Lower lobe of right lung (tissue), 2 donors: ENCODE measurements around the gene AHCTF1. TPM values are rescaled to one million over a fixed set of nuclear protein-coding genes. Genes with fewer than 3 reads are reported as not detected.

Source experiments
- ATAC-seq, 2 donors: fragments of 200-7000 bp; cut with Tn5 transposase; one replicate each; pipeline ENCODE4 v1.9.1; 2020 to 2022; ENCODE audit warnings: mild to moderate bottlenecking in 2 of 2, moderate library complexity in 2 of 2
- DNase-seq: peaks from one replicate; pipeline ENCODE4 v3.0.0-alpha.2; 2020
- H3K27ac ChIP-seq: fragments of 200-600 bp; one replicate; pipeline ENCODE4 v1.8.0; 2022
- H3K27me3 ChIP-seq: fragments of 200-600 bp; one replicate; pipeline ENCODE4 v1.8.0; 2022; ENCODE audit warnings: low read depth
- H3K36me3 ChIP-seq: fragments of 200-600 bp; one replicate; pipeline ENCODE4 v1.8.0; 2022; ENCODE audit warnings: mild to moderate bottlenecking
- H3K4me1 ChIP-seq: fragments of 200-600 bp; one replicate; pipeline ENCODE4 v1.8.0; 2022
- H3K4me3 ChIP-seq: fragments of 200-600 bp; one replicate; pipeline ENCODE4 v1.8.0; 2022; ENCODE audit warnings: mild to moderate bottlenecking
- H3K9me3 ChIP-seq: fragments of 200-600 bp; one replicate; pipeline ENCODE4 v1.8.0; 2022
- CTCF ChIP-seq: fragments of 200-600 bp; IDR thresholded peaks from one replicate; pipeline ENCODE4 v1.8.0; 2022; ENCODE audit warnings: antibody characterized with exemption, mild to moderate bottlenecking
- intact Hi-C: fragments of 100-400 bp; cut with DNase I; formaldehyde crosslinking; loops from one replicate; pipeline ENCODE4 v1.11.0; 2022
- total RNA-seq: library from RNA; stranded (reverse); fragmentation: NEBNext Ultra II Directional; extraction: Animal tissue kit (Norgen Biotek cat#: 25700); gene quantifications from one replicate; pipeline ENCODE4 v1.2.1, GENCODE V29; 2021
- donor health status: DM: no; HTN: yes; CAD: no; lungs with severe emphysema.

Gene AHCTF1
- total RNA-seq, 1 donor from 2014 or later = 36.0 TPM

GRCh38 chr1:246932366-246932700 is 585 bp upstream of the AHCTF1 start:
- Histone ChIP-seq H3K27me3 (no peaks in the 10 kb centered on the region), H3K4me3 (peak overlapping the region; percentile 95), H3K27ac (peak overlapping the region; percentile 98), H3K9me3 (no peaks in the 10 kb centered on the region), H3K36me3 (peaks cover 17% of the 10 kb centered on the region), H3K4me1 (peaks cover 14% of the 10 kb centered on the region)
- intact Hi-C loops = no loop called here
- ATAC-seq (no peak), DNase-seq (no peak)
- no peak for TF ChIP-seq CTCF

- no peak for TF ChIP-seq CTCF
- ATAC-seq = peak; percentile 18 to 34
- DNase-seq = peak; percentile 73
- intact Hi-C loops = no loop called here
- Histone ChIP-seq H3K9me3 (no peaks in the 10 kb centered on the region), H3K4me1 (peaks cover 14% of the 10 kb centered on the region), H3K36me3 (peaks cover 30% of the 10 kb centered on the region), H3K4me3 (peak overlapping the region; percentile 95), H3K27me3 (no peaks in the 10 kb centered on the region), H3K27ac (peak overlapping the region; percentile 98)
These were observed 759 bp downstream of the AHCTF1 start for GRCh38 chr1:246930830-246931548.

GRCh38 chr1:246925997-246926626 is 5.6 kb downstream of the AHCTF1 start:
- H3K27ac ChIP-seq = no peak overlapping the region
- H3K36me3 ChIP-seq = peaks cover 33% of the 10 kb centered on the region
- intact Hi-C loops = no loop called here
- ATAC-seq (no peak), DNase-seq (no peak)
- H3K27me3 ChIP-seq = no peaks in the 10 kb centered on the region
- H3K4me1 ChIP-seq = peaks cover 14% of the 10 kb centered on the region
- no peak overlapping the region for H3K4me3 ChIP-seq
- H3K9me3 ChIP-seq = no peaks in the 10 kb centered on the region
- no peak for TF ChIP-seq CTCF

- peaks cover 27% of the 10 kb centered on the region for H3K36me3 ChIP-seq
- no peak for TF ChIP-seq CTCF
- H3K4me3 ChIP-seq = no peak overlapping the region
- H3K27ac ChIP-seq = no peak overlapping the region
- DNase-seq (no peak), ATAC-seq (no peak)
- intact Hi-C loops = no loop called here
- no peaks in the 10 kb centered on the region for H3K27me3 ChIP-seq
- no peaks in the 10 kb centered on the region for H3K4me1 ChIP-seq
- H3K9me3 ChIP-seq = no peaks in the 10 kb centered on the region
These were observed 7.8 kb downstream of the AHCTF1 start for GRCh38 chr1:246923900-246924299.

- Histone ChIP-seq H3K9me3 (no peaks in the 10 kb centered on the region), H3K36me3 (peaks cover 23% of the 10 kb centered on the region), H3K4me3 (no peak overlapping the region), H3K4me1 (no peaks in the 10 kb centered on the region), H3K27ac (no peak overlapping the region), H3K27me3 (no peaks in the 10 kb centered on the region)
- intact Hi-C loops = no loop called here
- ATAC-seq = no peak
- no peak for DNase-seq
- no peak for TF ChIP-seq CTCF
These were observed 8.3 kb downstream of the AHCTF1 start for GRCh38 chr1:246923482-246923881.
